Right ventricle myocardium superior (tissue), 1 donor: ENCODE data around the gene ESPNL. TPM values are rescaled to one million over a fixed set of nuclear protein-coding genes. Genes with fewer than 3 reads are reported as not detected.

ENCODE experiments used
- ATAC-seq: fragments of 200-7000 bp; cut with Tn5 transposase; one replicate; pipeline ENCODE4 v1.9.1; 2020; ENCODE audit warnings: mild to moderate bottlenecking; ENCODE audit not compliant: poor library complexity
- DNase-seq: peaks from one replicate; pipeline ENCODE4 v3.0.0-alpha.2; 2020
- intact Hi-C: fragments of 100-400 bp; cut with DNase I; formaldehyde crosslinking; loops from one replicate; pipeline ENCODE4 v1.11.2; 2022
- total RNA-seq: library from RNA; stranded (reverse); fragmentation: NEBNext Ultra II Directional; extraction: Animal tissue kit (Norgen Biotek cat#: 25700); gene quantifications from one replicate; pipeline ENCODE4 v1.2.1, GENCODE V29; 2021
- donor health status: DM: no; HTN: yes; CAD: no; lungs with severe emphysema.

Gene ESPNL
- total RNA-seq, 1 donor from 2014 or later: not detected

DNA sequence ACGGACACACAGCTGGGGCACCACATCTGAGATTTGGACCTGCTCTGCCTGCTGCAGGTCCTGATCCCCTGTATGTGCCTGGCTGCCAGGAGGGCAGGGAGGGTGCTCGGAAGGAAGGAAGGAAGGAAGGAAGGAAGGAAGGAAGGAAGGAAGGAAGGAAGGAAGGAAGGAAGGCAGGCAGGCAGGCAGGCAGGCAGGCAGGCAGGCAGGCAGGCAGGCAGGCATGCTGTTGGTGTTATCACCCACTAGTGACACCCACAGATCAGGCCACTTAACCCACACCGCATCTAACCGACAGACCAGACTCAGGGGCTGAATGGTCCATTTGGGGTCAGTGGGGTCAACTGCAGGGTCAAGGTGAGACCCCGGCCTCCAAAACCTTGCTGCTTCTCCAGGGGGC is 44.1 kb downstream of the ESPNL start:
- intact Hi-C loops: loop anchor here (10.0 kb wide), 1 partner anchor 289 kb away; the partner anchor contains the start of gene RAMP1
- DNase-seq (no peak), ATAC-seq (no peak)

- DNase-seq (no peak), ATAC-seq (no peak)
- intact Hi-C loops: loop anchor here (10.0 kb wide), 1 partner anchor 290 kb away; the partner anchor contains the start of gene RAMP1
Measured at GRCh38 chr2:238145046-238145445, 44.9 kb downstream of the ESPNL start.

DNA sequence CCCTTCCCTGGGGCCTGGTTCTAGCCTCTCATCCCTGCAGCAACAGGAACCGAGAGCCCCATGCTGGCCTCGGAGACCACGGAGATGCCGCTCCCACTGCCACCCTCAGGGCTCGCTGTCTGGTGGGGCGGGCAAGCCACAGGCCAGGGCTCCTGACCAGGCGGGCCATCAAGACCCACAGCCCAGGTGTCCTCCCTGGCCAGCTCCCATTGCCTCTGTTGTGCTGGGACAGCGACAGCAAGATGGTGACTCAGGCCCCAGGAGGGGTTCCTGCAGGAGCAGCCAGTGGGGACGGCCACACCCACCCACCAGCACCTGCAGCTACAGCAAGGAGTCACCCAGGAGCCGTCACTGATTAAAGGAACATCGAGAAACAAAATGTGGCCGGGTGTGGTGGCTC is 45.7 kb downstream of the ESPNL start:
- no peak for ATAC-seq
- intact Hi-C loops: loop anchor here (10.0 kb wide), 1 partner anchor 291 kb away; the partner anchor contains the start of gene RAMP1
- DNase-seq: no peak

DNA sequence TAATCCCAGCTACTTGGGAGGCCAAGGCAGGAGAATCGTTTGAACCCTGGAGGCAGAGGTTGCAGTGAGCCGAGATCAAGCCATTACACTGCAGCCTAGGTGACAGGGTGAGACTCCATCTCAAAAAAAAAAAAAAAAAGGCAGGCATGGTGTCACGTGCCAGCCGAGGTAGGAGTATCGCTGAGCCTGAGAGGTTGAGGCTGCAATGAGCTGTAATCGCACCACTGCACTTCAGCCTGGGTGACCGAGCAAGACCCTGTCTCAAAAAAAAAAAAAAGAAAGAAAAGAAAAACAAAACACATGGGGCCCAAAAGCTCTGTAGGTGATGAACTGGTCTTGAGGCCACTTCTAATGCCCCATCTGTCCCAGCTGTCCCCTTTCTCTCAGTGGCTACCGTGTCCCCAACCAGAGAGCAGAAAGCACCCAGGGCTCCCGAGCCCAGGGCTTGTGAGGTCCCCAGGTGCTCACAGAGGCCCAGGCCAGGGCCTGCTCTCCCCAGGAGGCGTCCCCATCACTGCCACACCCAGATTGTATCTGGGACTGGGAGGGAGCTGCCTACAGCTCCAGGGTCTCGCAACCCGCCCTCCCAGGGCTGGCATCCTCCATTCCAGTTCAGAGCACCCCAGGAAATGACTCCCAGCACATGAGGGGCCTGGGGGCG is 46.9 kb downstream of the ESPNL start:
- ATAC-seq: no peak

GRCh38 chr2:238148981-238149380 is 48.8 kb downstream of the ESPNL start:
- intact Hi-C loops: loop anchor here (10.0 kb wide), 1 partner anchor 294 kb away; the partner anchor contains the start of gene RAMP1
- no peak for DNase-seq
- no peak for ATAC-seq

More for the DNA sequence above, 46.9 kb downstream of the ESPNL start:
- DNase-seq: no peak
- intact Hi-C loops: loop anchor here (10.0 kb wide), 1 partner anchor 292 kb away; the partner anchor contains the start of gene RAMP1

- intact Hi-C loops: loop anchor here (10.0 kb wide), 1 partner anchor 295 kb away; the partner anchor contains the start of gene RAMP1
- no peak for DNase-seq
- no peak for ATAC-seq
Measured at GRCh38 chr2:238149841-238150572, 49.9 kb downstream of the ESPNL start.

DNA sequence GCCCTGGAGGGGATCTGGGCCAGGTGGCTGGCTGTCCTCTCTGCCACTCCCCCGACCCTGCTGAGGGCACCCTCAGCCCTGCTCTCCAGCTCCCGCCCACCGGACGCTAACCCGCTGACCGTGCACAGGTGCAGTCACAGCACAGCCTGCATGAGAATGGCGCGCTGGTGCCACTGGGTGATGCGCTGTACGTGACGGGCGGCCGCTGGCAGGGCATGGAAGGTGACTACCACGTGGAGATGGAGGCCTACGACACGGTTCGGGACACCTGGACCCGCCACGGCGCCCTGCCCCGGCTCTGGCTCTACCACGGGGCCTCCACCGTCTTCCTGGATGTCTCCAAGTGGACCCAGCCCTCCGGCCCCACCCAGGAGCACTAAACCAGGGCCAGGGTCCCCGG is 50.5 kb downstream of the ESPNL start:
- DNase-seq: no peak
- intact Hi-C loops: no loop called here
- no peak for ATAC-seq

DNA sequence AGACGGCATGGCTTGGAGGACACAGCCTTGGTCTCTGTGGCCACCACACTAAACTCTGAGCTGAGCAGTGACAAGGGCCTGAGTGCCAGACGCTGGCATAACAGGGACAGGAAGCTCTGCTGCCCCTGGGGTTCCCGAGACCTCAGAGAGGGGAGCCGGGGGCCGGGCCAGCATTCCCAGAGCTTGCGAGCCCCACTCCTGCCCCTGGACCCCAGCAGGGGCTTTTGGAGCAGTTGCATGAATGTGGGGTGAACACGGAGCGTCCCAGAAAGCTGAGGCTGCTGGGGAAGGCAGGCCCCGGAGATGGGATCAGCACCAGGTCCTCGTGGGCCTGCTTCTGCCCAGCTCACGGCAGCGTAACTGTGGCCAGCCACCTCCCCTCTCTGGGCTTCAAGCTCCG is 51.1 kb downstream of the ESPNL start:
- intact Hi-C loops: no loop called here
- DNase-seq: no peak
- no peak for ATAC-seq

- ATAC-seq (no peak), DNase-seq (no peak)
- intact Hi-C loops: no loop called here
Measured at GRCh38 chr2:238151628-238152235, 51.6 kb downstream of the ESPNL start.

GRCh38 chr2:238152771-238153688 is 52.9 kb downstream of the ESPNL start:
- DNase-seq (no peak), ATAC-seq (no peak)
- intact Hi-C loops: no loop called here

DNA sequence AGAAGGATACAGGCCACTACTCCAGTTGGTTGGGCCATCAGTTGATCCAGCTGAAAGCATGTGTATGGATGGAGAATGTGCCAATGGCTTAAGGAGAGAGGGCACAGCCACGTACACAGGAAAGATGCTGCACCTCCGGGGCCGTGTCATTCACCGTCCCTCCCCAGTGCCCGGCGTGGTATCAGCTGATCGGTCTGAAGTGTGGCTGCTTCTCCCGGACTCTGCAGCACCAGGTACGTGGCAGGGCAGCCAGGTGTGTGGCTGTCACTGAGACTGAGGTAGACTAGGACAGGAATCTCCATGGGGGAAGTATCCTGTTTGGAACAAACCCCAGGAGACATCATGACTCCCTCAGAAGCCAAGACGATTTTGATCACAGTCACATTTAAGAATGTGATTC is 54.4 kb downstream of the ESPNL start:
- intact Hi-C loops: no loop called here
- DNase-seq: no peak
- no peak for ATAC-seq

GRCh38 chr2:238155051-238155760 is 55.1 kb downstream of the ESPNL start:
- DNase-seq (no peak), ATAC-seq (peak; percentile 5)
- intact Hi-C loops: no loop called here

- no peak for ATAC-seq
- DNase-seq: peak; percentile 20
- intact Hi-C loops: no loop called here
Measured at GRCh38 chr2:238155761-238156694, 55.9 kb downstream of the ESPNL start.

DNA sequence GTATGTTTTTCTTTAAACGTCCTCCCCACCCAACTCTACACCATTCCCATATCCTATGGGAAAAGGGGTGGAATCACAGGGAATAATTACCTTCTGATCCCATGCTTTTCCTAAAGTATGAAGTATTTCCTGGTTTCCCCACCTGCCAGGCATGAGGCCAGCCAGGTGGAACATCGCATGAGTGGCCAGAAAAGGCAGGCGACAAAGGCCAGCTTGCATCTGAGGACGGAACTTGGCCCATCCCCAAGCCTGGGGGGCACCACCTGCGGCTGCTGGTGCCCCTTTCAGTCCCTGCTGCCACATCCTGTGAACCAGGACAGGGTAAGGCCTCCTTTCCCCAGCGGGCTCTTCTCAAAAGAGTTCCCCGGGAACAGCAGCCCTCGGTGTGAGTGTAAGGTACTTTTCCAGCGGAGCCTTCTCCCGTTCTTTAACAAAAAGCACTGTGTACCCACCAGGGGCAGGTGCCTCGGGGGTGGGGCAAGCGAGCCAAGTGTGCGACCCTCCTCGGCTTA is 57.4 kb downstream of the ESPNL start:
- peak; percentile 35 for DNase-seq
- intact Hi-C loops: no loop called here
- no peak for ATAC-seq

- DNase-seq (peak; percentile 38), ATAC-seq (no peak)
- intact Hi-C loops: no loop called here
Measured at GRCh38 chr2:238158018-238158508, 57.9 kb downstream of the ESPNL start.

DNA sequence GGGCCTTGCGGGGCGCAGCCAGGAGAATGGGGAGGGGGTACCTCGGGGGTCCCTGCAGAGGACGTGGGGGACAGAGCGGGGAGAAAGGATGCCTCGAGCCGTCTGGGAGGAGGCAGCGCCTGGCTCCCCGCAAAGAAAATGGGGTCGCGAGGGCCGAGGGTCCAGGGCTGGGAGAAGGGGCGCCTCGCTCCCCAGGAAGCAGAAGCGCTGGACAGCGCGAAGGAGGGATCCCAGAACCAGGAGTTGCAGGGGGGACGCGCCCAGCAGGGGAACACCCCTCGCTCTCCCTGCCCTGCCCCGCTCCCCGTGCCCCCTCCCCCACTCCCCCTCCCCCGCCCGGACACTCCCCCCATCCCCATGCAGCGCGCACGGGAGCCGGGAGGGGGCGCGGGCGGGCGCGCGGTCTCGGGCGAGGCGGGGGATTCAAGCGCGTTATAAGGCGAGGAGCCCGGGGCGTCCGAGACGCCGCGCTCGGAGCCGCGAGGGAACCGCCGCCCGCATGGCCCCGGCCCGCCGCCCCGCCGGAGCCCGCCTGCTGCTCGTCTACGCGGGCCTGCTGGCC is 58.5 kb downstream of the ESPNL start, which contains the start of gene ERFE:
Gene ERFE, plus strand, starts transcription at position 462 of the 562 bp plus-strand sequence. Its CDS starts 38 bp downstream, at position 500.
- ATAC-seq (peak; percentile 59), DNase-seq (peak; percentile 59)
- intact Hi-C loops: no loop called here
